Stimulated activated naive CD8-positive, alpha-beta T cell treated with anti-CD3 and anti-CD28 coated beads, Interleukin-15, amount 100 ng/mL, for 72 hours (primary cell): ENCODE measurements around the gene SEC14L2.

Experiments used
- ATAC-seq: fragments of 150-1000 bp; cut with Tn5 transposase; 2 replicates; pipeline ENCODE4 v1.10.0; 2021; ENCODE audit warnings: mild to moderate bottlenecking, moderate library complexity
- DNase-seq, 2 donors: peaks; one replicate each; pipeline ENCODE4 v3.0.0; 2021 to 2022
- H3K27ac Mint-ChIP-seq, 2 donors: one replicate each; pipeline ENCODE4 v1.8.0; 2022; ENCODE audit warnings: mild to moderate bottlenecking in 2 of 2, mixed read lengths in 2 of 2, moderate library complexity in 2 of 2
- H3K27me3 Mint-ChIP-seq: one replicate; pipeline ENCODE4 v1.8.0; 2022; ENCODE audit warnings: mixed read lengths
- H3K4me1 Mint-ChIP-seq: one replicate; pipeline ENCODE4 v1.8.0; 2022; ENCODE audit warnings: mild to moderate bottlenecking, mixed read lengths
- H3K4me3 Mint-ChIP-seq, 2 donors: one replicate each; pipeline ENCODE4 v1.8.0; 2022; ENCODE audit warnings: mild to moderate bottlenecking in 2 of 2, mixed read lengths in 2 of 2, moderate library complexity in 1 of 2
- H3K9me3 Mint-ChIP-seq, 2 donors: one replicate each; pipeline ENCODE4 v1.8.0; 2022; ENCODE audit warnings: mixed read lengths in 2 of 2

SEC14L2 gene

GRCh38 chr22:30396871-30397655 lies at the start of gene SEC14L2:
TSS of gene SEC14L2 (plus strand) at chr22:30397018. CDS start at chr22:30397117, 99 bp downstream.
- ATAC-seq (peak; percentile 86), DNase-seq (peak; percentile 55 to 66)
- Mint-ChIP-seq H3K4me3 (peak within 1 kb of the TSS; percentile 92 to 96), H3K9me3 (no peaks in the 10 kb centered on the region), H3K27me3 (no peaks in the 10 kb centered on the region), H3K4me1 (peaks cover 61% of the 10 kb centered on the region), H3K27ac (peak within 1 kb of the TSS; percentile 82 to 86)

GRCh38 chr22:30347255-30347892 lies 49.4 kb upstream of the SEC14L2 start:
- H3K27me3 Mint-ChIP-seq: no peaks in the 10 kb centered on the region
- H3K4me1 Mint-ChIP-seq: peaks cover 40% of the 10 kb centered on the region
- ATAC-seq (peak; percentile 69), DNase-seq (no peak)
- no peak overlapping the region for H3K4me3 Mint-ChIP-seq
- peak overlapping the region in 1 of 2 donors; percentile 69 for H3K27ac Mint-ChIP-seq
- H3K9me3 Mint-ChIP-seq: no peaks in the 10 kb centered on the region

GRCh38 chr22:30348404-30348803 lies 48.4 kb upstream of the SEC14L2 start:
- H3K27me3 Mint-ChIP-seq: no peaks in the 10 kb centered on the region
- H3K4me3 Mint-ChIP-seq: peak overlapping the region in 1 of 2 donors; percentile 48
- peak overlapping the region; percentile 76 to 89 for H3K27ac Mint-ChIP-seq
- no peaks in the 10 kb centered on the region for H3K9me3 Mint-ChIP-seq
- H3K4me1 Mint-ChIP-seq: peaks cover 47% of the 10 kb centered on the region
- ATAC-seq: peak; percentile 60
- no peak for DNase-seq

GRCh38 chr22:30348809-30349208 lies 48.0 kb upstream of the SEC14L2 start:
- ATAC-seq (no peak), DNase-seq (no peak)
- H3K4me3 Mint-ChIP-seq: peak overlapping the region in 1 of 2 donors; percentile 48
- H3K27me3 Mint-ChIP-seq: no peaks in the 10 kb centered on the region
- no peaks in the 10 kb centered on the region for H3K9me3 Mint-ChIP-seq
- peak overlapping the region; percentile 76 to 89 for H3K27ac Mint-ChIP-seq
- H3K4me1 Mint-ChIP-seq: peaks cover 51% of the 10 kb centered on the region

GRCh38 chr22:30351226-30351625 lies 45.6 kb upstream of the SEC14L2 start:
- no peak overlapping the region for H3K27ac Mint-ChIP-seq

GRCh38 chr22:30354644-30355043 lies 42.2 kb upstream of the SEC14L2 start:
- no peaks in the 10 kb centered on the region for H3K9me3 Mint-ChIP-seq
- peaks cover 68% of the 10 kb centered on the region for H3K4me1 Mint-ChIP-seq
- ATAC-seq: no peak
- no peak for DNase-seq
- H3K27me3 Mint-ChIP-seq: peaks cover 7% of the 10 kb centered on the region
- H3K4me3 Mint-ChIP-seq: peak overlapping the region; percentile 50 to 77
- H3K27ac Mint-ChIP-seq: peak overlapping the region; percentile 51 to 91

More at GRCh38 chr22:30351226-30351625, 45.6 kb upstream of the SEC14L2 start:
- peaks cover 75% of the 10 kb centered on the region for H3K4me1 Mint-ChIP-seq
- no peaks in the 10 kb centered on the region for H3K9me3 Mint-ChIP-seq
- no peak for DNase-seq
- H3K4me3 Mint-ChIP-seq: no peak overlapping the region
- H3K27me3 Mint-ChIP-seq: no peaks in the 10 kb centered on the region
- ATAC-seq: no peak

GRCh38 chr22:30356449-30357235 lies 40.2 kb upstream of the SEC14L2 start, which contains the start of the genes CCDC157 and SF3A1:
TSS of gene CCDC157 (plus strand) at chr22:30357007. CDS start at chr22:30366001, 8,994 bp downstream.
TSS of gene SF3A1 (minus strand) at chr22:30356894. CDS start at chr22:30356792, 102 bp downstream.
- Mint-ChIP-seq H3K9me3 (no peaks in the 10 kb centered on the region), H3K27me3 (peaks cover 7% of the 10 kb centered on the region), H3K4me3 (peak within 1 kb of the TSS; percentile 92 to 93), H3K27ac (peak within 1 kb of the TSS; percentile 94 to 98), H3K4me1 (peaks cover 61% of the 10 kb centered on the region)
- DNase-seq (peak; percentile 84 to 86), ATAC-seq (peak; percentile 96)

GRCh38 chr22:30357236-30357570 lies 39.6 kb upstream of the SEC14L2 start:
- peaks cover 7% of the 10 kb centered on the region for H3K27me3 Mint-ChIP-seq
- H3K4me3 Mint-ChIP-seq: peak overlapping the region; percentile 92 to 93
- ATAC-seq (no peak), DNase-seq (no peak)
- no peaks in the 10 kb centered on the region for H3K9me3 Mint-ChIP-seq
- H3K4me1 Mint-ChIP-seq: peaks cover 55% of the 10 kb centered on the region
- peak overlapping the region; percentile 93 to 98 for H3K27ac Mint-ChIP-seq

GRCh38 chr22:30357650-30358215 lies 39.1 kb upstream of the SEC14L2 start:
- Mint-ChIP-seq H3K27me3 (peaks cover 7% of the 10 kb centered on the region), H3K4me1 (peaks cover 50% of the 10 kb centered on the region), H3K27ac (peak overlapping the region in 1 of 2 donors; percentile 72), H3K9me3 (no peaks in the 10 kb centered on the region), H3K4me3 (peak overlapping the region; percentile 92 to 93)
- no peak for ATAC-seq
- DNase-seq: no peak

- Mint-ChIP-seq H3K4me3 (no peak overlapping the region), H3K27ac (no peak overlapping the region), H3K27me3 (peaks cover 7% of the 10 kb centered on the region), H3K4me1 (peaks cover 44% of the 10 kb centered on the region), H3K9me3 (no peaks in the 10 kb centered on the region)
- DNase-seq (no peak), ATAC-seq (no peak)
Observed at GRCh38 chr22:30358541-30358940, 38.3 kb upstream of the SEC14L2 start.

GRCh38 chr22:30361916-30362650 lies 34.7 kb upstream of the SEC14L2 start:
- Mint-ChIP-seq H3K27me3 (peaks cover 7% of the 10 kb centered on the region), H3K4me3 (no peak overlapping the region), H3K27ac (peak overlapping the region in 1 of 2 donors; percentile 31), H3K9me3 (no peaks in the 10 kb centered on the region), H3K4me1 (peaks cover 16% of the 10 kb centered on the region)
- ATAC-seq (no peak), DNase-seq (no peak)

GRCh38 chr22:30362651-30363281 lies 34.1 kb upstream of the SEC14L2 start:
- DNase-seq (no peak), ATAC-seq (no peak)
- Mint-ChIP-seq H3K4me3 (no peak overlapping the region), H3K9me3 (no peaks in the 10 kb centered on the region), H3K27ac (no peak overlapping the region), H3K4me1 (peaks cover 9% of the 10 kb centered on the region), H3K27me3 (peaks cover 6% of the 10 kb centered on the region)

GRCh38 chr22:30365891-30366290 lies 30.9 kb upstream of the SEC14L2 start:
- Mint-ChIP-seq H3K27ac (no peak overlapping the region), H3K4me1 (no peaks in the 10 kb centered on the region), H3K27me3 (no peaks in the 10 kb centered on the region), H3K9me3 (no peaks in the 10 kb centered on the region), H3K4me3 (no peak overlapping the region)
- no peak for DNase-seq
- ATAC-seq: no peak

GRCh38 chr22:30368420-30368819 lies 28.4 kb upstream of the SEC14L2 start:
- Mint-ChIP-seq H3K27ac (no peak overlapping the region), H3K4me1 (no peaks in the 10 kb centered on the region), H3K4me3 (no peak overlapping the region), H3K27me3 (no peaks in the 10 kb centered on the region), H3K9me3 (no peaks in the 10 kb centered on the region)
- no peak for DNase-seq
- ATAC-seq: no peak
